Endothelial cell of umbilical vein (primary cell): ENCODE measurements around the gene ACAP1.

Source experiments
- CTCF ChIP-seq, 2 donors: IDR thresholded peaks; 1 replicate in 1 of 2; 2 replicates in 1 of 2; pipeline ENCODE4 v1.5.1; 2011; ENCODE audit warnings: low read length in 2 of 2, mild to moderate bottlenecking in 2 of 2, moderate library complexity in 2 of 2, control low read depth in 1 of 2, inconsistent platforms in 1 of 2, low read depth in 1 of 2; ENCODE audit not compliant: insufficient read depth in 1 of 2; ENCODE audit errors: extremely low read depth in 1 of 2
- EZH2 ChIP-seq: IDR thresholded peaks from 2 replicates; pipeline ENCODE4 v1.6.1; 2012; ENCODE audit warnings: borderline replicate concordance, low read depth, mild to moderate bottlenecking, moderate library complexity, low read length, inconsistent platforms; ENCODE audit not compliant: severe bottlenecking

DNA sequence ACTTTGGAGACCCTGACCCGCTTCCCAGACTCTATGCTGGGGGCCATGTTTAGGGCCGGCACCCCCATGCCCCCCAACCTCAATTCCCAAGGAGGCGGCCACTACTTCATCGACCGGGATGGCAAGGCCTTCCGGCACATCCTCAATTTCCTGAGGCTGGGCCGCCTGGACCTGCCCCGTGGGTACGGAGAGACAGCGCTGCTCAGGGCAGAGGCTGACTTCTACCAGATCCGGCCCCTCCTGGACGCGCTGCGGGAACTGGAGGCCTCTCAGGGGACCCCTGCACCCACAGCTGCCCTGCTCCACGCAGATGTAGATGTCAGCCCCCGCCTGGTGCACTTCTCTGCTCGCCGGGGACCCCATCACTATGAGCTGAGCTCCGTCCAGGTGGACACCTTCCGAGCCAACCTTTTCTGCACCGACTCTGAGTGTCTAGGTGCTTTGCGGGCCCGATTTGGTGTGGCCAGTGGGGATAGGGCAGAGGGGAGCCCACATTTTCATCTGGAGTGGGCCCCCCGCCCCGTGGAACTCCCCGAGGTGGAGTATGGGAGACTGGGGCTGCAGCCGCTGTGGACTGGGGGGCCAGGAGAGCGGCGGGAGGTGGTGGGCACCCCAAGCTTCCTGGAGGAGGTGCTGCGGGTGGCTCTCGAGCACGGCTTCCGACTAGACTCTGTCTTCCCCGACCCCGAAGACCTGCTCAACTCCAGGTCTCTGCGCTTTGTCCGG, 16.7 kb downstream of the ACAP1 start:
- TF ChIP-seq CTCF (IDR thresholded peaks at IDR 0.05; ENCODE audit: extremely low read depth in 1 of 2, insufficient read depth in 1 of 2, low read depth in 1 of 2, low read length in 2 of 2) (no peak), EZH2 (no peak)
